NB4 (cell line): Measurements from ENCODE around the gene PRR33.

ENCODE experiments used
- DNase-seq: peaks from one replicate; pipeline ENCODE4 v3.0.0; 2010; ENCODE audit warnings: low read depth
- H3K4me3 ChIP-seq: one replicate; pipeline ENCODE4 v1.5.1; 2011; ENCODE audit warnings: mild to moderate bottlenecking, low read depth, low read length, moderate library complexity
- MYC ChIP-seq: IDR thresholded peaks from 2 replicates; pipeline ENCODE4 v1.6.1; 2011; ENCODE audit warnings: low read depth, low read length
- POLR2A ChIP-seq: IDR thresholded peaks from 2 replicates; pipeline ENCODE4 v1.6.1; 2011; ENCODE audit warnings: mild to moderate bottlenecking; ENCODE audit not compliant: insufficient read length; ENCODE audit errors: extremely low read depth
- TF ChIP-seq, protein P1 (sequence below): IDR thresholded peaks from one replicate; pipeline ENCODE4 v1.5.1; 2012; ENCODE audit warnings: low read depth, low read length
- TF ChIP-seq, protein P2 (sequence below): IDR thresholded peaks from 2 replicates; pipeline ENCODE4 v1.6.1; 2011; ENCODE audit warnings: low read depth, low read length

The PRR33 gene

DNA sequence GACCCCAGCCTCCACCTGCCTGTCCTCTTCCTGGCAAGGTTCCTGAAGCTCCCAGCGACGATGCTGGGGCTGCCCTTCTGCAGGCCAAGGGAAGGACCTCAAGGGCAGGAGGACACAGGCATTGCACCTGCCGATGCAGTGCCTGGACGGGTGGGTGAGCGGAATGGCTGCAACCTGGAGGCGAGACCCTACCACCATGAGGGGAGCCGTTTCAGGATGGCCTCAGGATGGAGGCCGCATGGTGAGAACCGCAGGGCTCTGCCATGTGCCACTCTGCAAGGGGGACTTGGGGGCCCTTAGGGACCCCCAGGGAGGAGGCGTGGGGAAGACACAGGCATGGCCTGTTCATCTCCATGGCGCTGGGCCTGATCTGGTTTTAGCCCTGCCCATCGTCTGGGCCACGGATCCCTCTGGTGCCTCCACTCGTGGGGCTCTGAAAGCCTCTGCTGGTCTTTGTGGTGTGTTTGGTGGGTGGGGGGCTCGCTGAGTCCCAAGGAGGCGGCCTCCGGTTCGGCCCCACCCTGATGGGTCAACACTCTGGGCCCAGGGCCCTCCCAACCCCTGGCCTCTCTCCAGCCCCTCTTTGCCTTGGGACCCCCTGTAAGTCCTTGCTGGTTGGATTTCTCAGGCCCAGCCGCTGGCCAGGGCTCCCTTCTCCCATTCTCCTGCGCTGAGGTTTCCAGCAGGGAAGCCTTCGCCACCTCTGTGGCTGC is 40.1 kb downstream of the PRR33 start:
- TF ChIP-seq, protein P1, sequence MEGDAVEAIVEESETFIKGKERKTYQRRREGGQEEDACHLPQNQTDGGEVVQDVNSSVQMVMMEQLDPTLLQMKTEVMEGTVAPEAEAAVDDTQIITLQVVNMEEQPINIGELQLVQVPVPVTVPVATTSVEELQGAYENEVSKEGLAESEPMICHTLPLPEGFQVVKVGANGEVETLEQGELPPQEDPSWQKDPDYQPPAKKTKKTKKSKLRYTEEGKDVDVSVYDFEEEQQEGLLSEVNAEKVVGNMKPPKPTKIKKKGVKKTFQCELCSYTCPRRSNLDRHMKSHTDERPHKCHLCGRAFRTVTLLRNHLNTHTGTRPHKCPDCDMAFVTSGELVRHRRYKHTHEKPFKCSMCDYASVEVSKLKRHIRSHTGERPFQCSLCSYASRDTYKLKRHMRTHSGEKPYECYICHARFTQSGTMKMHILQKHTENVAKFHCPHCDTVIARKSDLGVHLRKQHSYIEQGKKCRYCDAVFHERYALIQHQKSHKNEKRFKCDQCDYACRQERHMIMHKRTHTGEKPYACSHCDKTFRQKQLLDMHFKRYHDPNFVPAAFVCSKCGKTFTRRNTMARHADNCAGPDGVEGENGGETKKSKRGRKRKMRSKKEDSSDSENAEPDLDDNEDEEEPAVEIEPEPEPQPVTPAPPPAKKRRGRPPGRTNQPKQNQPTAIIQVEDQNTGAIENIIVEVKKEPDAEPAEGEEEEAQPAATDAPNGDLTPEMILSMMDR: no peak
- TF ChIP-seq POLR2A: no peak
- no peak for TF ChIP-seq MYC
- TF ChIP-seq, protein P2, sequence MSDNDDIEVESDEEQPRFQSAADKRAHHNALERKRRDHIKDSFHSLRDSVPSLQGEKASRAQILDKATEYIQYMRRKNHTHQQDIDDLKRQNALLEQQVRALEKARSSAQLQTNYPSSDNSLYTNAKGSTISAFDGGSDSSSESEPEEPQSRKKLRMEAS: no peak
- no peak for DNase-seq
- no peak overlapping the region for H3K4me3 ChIP-seq

DNA sequence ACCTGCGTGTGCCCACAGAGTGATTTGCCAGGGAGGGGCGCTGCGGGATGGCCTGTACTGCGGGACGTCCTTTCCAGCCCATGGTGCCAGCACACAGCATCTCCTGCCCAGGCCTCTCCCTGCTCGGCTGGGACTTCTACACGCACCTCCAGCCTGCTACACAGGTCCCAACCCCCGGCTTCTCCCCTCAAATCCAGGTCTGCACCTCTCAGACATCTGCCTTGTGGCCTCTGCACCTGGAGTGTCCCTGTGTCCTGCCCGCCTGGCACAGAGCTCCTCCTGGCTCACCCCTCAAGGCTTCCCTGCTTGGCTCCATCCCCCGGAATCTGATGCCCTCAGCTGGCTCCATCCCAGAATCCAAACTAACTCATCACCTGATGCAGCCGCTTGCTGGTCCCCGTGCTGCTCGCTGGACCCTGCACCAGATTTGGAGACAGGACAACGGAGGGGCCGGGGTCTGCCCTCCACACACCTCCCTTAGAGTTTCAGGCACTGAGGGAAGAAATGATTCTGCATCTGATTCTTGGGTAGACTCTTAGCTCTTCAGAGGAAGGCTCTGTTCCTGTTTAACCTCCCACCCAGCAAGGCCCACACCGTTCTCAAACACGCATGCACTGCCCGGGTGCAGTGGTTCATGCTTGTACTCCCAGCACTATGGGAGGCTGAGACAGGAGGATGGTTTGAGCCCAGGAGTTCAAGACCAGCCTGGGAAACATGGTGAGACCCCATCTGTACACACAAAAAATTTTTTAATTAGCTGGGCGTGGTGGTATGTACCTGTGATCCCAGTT is 42.9 kb downstream of the PRR33 start:
- DNase-seq: no peak
- H3K4me3 ChIP-seq: no peak overlapping the region
- TF ChIP-seq POLR2A (no peak), MYC (no peak)
- TF ChIP-seq, protein P1: no peak
- TF ChIP-seq, protein P2: no peak

DNA sequence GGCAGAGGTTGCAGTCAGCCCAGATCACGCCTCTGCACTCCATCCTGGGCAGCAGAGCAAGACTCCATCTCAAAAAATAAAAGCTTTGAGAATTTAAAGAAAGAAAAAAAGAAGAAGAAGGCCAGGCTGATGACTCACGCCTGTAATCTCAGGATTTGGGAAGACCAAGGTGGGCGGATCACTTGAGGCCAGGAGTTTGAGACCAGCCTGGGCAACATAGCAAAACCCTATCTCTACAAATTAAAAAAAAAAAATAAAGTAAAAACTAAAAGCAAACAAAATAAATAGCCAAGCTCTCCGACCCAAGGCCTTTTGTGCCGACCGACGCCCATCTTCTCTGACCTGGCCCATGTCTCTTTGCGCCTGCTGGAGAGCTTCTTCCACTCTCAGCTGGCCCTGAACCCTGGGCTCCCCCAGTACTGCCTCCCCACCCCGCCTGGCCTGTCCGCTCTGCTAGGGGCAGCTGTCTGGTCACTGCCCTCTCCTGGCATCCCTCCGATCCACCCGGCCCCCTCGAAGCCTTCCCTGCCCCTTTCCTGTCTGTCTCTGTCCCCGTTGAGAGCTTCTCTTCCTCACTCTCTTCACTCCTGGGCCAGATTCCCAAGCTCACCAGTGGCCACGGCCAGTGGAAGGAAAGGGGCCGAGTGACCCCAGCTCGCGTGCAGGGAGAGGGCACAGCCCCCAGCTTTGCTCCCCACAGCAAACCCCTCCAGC is 43.6 kb downstream of the PRR33 start:
- no peak overlapping the region for H3K4me3 ChIP-seq
- no peak for DNase-seq
- TF ChIP-seq MYC (no peak), POLR2A (no peak)
- TF ChIP-seq, protein P2: no peak
- TF ChIP-seq, protein P1: no peak

DNA sequence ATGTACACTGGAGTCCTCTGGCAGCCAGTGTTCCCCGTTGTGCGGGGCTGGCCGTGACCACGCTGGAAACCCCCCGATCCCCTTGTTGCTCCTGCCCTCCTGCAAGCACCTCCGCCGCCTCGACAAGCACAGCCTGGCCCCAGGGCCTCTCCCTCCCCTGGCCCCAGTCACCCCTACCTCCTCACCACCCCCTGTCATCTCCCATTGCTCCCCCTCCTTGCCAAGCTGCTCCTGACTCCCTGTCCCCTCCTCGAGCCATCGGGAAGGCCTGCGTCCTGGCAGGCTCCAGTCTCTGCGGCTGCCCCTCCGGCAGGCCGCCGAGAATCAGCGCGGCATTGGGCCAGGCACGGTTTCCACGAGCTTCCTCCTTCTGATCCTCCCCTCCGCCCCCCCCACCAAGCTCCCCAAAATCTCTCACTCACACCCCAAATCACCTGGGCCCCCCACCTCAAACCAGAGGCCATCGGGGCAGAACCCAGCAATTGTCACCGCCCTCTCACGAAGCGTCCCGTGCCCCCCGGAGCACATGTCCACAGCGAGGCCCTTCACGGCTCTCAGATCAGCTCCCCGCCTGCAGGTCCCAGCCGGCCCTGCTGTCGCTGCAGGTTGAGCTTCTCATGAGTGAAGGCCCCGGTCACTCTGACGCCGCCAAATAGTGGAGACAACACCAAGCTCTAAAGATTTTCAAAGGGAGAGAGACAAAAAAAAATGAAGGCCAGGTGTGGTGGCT is 44.5 kb downstream of the PRR33 start:
- no peak for TF ChIP-seq POLR2A
- TF ChIP-seq, protein P1: no peak
- TF ChIP-seq MYC: no peak
- TF ChIP-seq, protein P2: no peak
- DNase-seq: no peak

DNA sequence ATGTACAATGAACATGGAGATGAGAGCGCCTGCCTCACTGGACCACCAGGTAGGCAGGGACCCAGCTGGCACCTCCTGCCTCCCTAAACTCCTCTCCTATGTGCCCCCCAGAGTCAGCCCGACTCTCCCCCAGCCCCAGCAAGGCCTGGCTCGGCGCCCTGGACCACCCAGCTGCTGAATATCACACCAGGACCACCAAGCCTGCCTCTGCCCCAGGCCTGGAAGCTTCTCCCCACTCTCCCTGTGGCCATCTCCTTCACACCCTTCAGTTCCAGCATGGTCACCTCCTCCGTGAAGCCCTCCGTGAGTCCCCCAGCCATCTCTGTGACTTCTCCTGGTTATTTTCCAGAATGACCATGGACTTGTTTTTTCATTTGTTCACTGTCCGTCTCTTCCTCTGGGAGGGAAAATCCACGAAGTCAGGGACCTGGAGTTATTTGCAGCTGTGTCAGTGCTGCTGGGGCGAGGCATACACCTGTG is 45.2 kb downstream of the PRR33 start:
- H3K4me3 ChIP-seq: no peak overlapping the region
- no peak for DNase-seq
- no peak for TF ChIP-seq POLR2A
- TF ChIP-seq, protein P2: no peak
- no peak for TF ChIP-seq MYC
- TF ChIP-seq, protein P1: no peak

More for the DNA sequence above, 44.5 kb downstream of the PRR33 start:
- H3K4me3 ChIP-seq: no peak overlapping the region
